Neural progenitor cell (in vitro differentiated cells): Measurements from ENCODE around the gene COX20. TPM values are rescaled to one million over a fixed set of nuclear protein-coding genes. Genes with fewer than 3 reads are reported as not detected.

Experiments used
- DNase-seq: peaks from one replicate; pipeline ENCODE4 v3.0.0-alpha.2; 2016; ENCODE audit warnings: low spot score
- H2AFZ ChIP-seq: fragments of 200-600 bp; sonication (generic); replicated peaks from 2 replicates; pipeline ENCODE4 v1.6.1; 2016; ENCODE audit warnings: antibody characterized with exemption
- H3F3A ChIP-seq: fragments of 200-600 bp; sonication (generic); 2 replicates; pipeline ENCODE4 v1.6.1; 2016; ENCODE audit warnings: antibody characterized with exemption, low read depth
- H3K27ac ChIP-seq: fragments of 200-600 bp; sonication (generic); 2 replicates; pipeline ENCODE4 v1.5.1; 2016; ENCODE audit warnings: mild to moderate bottlenecking
- H3K27me3 ChIP-seq: fragments of 200-600 bp; sonication (generic); 2 replicates; pipeline ENCODE4 v1.6.1; 2016; ENCODE audit warnings: mild to moderate bottlenecking, moderate library complexity
- H3K36me3 ChIP-seq: fragments of 200-600 bp; sonication (generic); 2 replicates; pipeline ENCODE4 v1.5.1; 2016
- H3K4me1 ChIP-seq: fragments of 200-600 bp; sonication (generic); 2 replicates; pipeline ENCODE4 v1.6.1; 2016; ENCODE audit warnings: mixed run types
- H3K4me2 ChIP-seq: fragments of 200-600 bp; sonication (generic); 2 replicates; pipeline ENCODE4 v1.6.1; 2016
- H3K4me3 ChIP-seq: fragments of 200-600 bp; sonication (generic); 2 replicates; pipeline ENCODE4 v1.5.1; 2016
- H3K79me2 ChIP-seq: fragments of 200-600 bp; sonication (generic); 2 replicates; pipeline ENCODE4 v1.6.1; 2016; ENCODE audit warnings: low read depth
- H3K9ac ChIP-seq: fragments of 200-600 bp; sonication (generic); 2 replicates; pipeline ENCODE4 v1.6.1; 2016
- H3K9me3 ChIP-seq: fragments of 200-600 bp; sonication (generic); 2 replicates; pipeline ENCODE4 v1.5.1; 2016; ENCODE audit warnings: low read depth
- H4K20me1 ChIP-seq: fragments of 200-600 bp; sonication (generic); 2 replicates; pipeline ENCODE4 v1.6.1; 2016; ENCODE audit warnings: low read depth
- H3K27ac Mint-ChIP-seq: 3 replicates; pipeline ENCODE4 v1.8.0; 2021; ENCODE audit warnings: mixed read lengths
- H3K27me3 Mint-ChIP-seq: 2 replicates; pipeline ENCODE4 v1.8.0; 2022; ENCODE audit warnings: low read depth, mild to moderate bottlenecking, inconsistent platforms, moderate library complexity, mixed read lengths; ENCODE audit not compliant: insufficient read depth
- H3K36me3 Mint-ChIP-seq: 3 replicates; pipeline ENCODE4 v1.8.0; 2021; ENCODE audit warnings: mixed read lengths
- H3K4me1 Mint-ChIP-seq: 3 replicates; pipeline ENCODE4 v1.8.0; 2021; ENCODE audit warnings: mixed read lengths
- H3K4me3 Mint-ChIP-seq: 3 replicates; pipeline ENCODE4 v1.8.0; 2021; ENCODE audit warnings: mild to moderate bottlenecking, moderate library complexity, mixed read lengths
- H3K9me3 Mint-ChIP-seq: 3 replicates; pipeline ENCODE4 v1.8.0; 2020; ENCODE audit warnings: mixed read lengths
- EZH2 ChIP-seq: fragments of 200-600 bp; sonication (generic); IDR thresholded peaks from 2 replicates; pipeline ENCODE4 v1.6.1; 2017; ENCODE audit warnings: antibody characterized with exemption, mild to moderate bottlenecking, moderate library complexity
- EZH2phosphoT487 ChIP-seq: fragments of 200-600 bp; sonication (generic); IDR thresholded peaks from 2 replicates; pipeline ENCODE4 v1.6.1; 2017; ENCODE audit warnings: antibody characterized with exemption
- total RNA-seq: library from RNA; depleted of rRNA; stranded (reverse); fragments of >200 nt; gene quantifications from 2 replicates; pipeline ENCODE4 v1.2.3, GENCODE V29; 2015; ENCODE audit warnings: low replicate concordance
- TF ChIP-seq, protein P1 (sequence below): fragments of 200-600 bp; sonication (generic); IDR thresholded peaks from 2 replicates; pipeline ENCODE4 v1.5.1; 2017; ENCODE audit warnings: antibody characterized with exemption, mild to moderate bottlenecking

COX20 gene
- total RNA-seq, 1 donor from 2014 or later, result 81.6 TPM

GRCh38 chr1:244817415-244817894 is 18.0 kb upstream of the COX20 start:
- Histone ChIP-seq H2AFZ (no peak overlapping the region), H3K4me3 (no peak overlapping the region), H3K4me2 (no peak overlapping the region), H3K79me2 (no peaks in the 10 kb centered on the region), H3F3A (no peaks in the 10 kb centered on the region), H4K20me1 (no peaks in the 10 kb centered on the region), H3K4me1 (no peaks in the 10 kb centered on the region), H3K27me3 (peaks cover 12% of the 10 kb centered on the region), H3K9me3 (no peaks in the 10 kb centered on the region), H3K36me3 (no peaks in the 10 kb centered on the region), H3K9ac (no peak overlapping the region), H3K27ac (no peak overlapping the region)
- H3K4me1 Mint-ChIP-seq, result peaks cover 5% of the 10 kb centered on the region
- H3K36me3 Mint-ChIP-seq, result no peaks in the 10 kb centered on the region
- peaks cover 4% of the 10 kb centered on the region for H3K27me3 Mint-ChIP-seq
- no peak for DNase-seq
- H3K9me3 Mint-ChIP-seq, result no peaks in the 10 kb centered on the region
- TF ChIP-seq, protein P1, sequence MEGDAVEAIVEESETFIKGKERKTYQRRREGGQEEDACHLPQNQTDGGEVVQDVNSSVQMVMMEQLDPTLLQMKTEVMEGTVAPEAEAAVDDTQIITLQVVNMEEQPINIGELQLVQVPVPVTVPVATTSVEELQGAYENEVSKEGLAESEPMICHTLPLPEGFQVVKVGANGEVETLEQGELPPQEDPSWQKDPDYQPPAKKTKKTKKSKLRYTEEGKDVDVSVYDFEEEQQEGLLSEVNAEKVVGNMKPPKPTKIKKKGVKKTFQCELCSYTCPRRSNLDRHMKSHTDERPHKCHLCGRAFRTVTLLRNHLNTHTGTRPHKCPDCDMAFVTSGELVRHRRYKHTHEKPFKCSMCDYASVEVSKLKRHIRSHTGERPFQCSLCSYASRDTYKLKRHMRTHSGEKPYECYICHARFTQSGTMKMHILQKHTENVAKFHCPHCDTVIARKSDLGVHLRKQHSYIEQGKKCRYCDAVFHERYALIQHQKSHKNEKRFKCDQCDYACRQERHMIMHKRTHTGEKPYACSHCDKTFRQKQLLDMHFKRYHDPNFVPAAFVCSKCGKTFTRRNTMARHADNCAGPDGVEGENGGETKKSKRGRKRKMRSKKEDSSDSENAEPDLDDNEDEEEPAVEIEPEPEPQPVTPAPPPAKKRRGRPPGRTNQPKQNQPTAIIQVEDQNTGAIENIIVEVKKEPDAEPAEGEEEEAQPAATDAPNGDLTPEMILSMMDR, result no peak
- TF ChIP-seq EZH2phosphoT487 (no peak), EZH2 (no peak)
- H3K27ac Mint-ChIP-seq, result no peak overlapping the region
- no peak overlapping the region for H3K4me3 Mint-ChIP-seq

DNA sequence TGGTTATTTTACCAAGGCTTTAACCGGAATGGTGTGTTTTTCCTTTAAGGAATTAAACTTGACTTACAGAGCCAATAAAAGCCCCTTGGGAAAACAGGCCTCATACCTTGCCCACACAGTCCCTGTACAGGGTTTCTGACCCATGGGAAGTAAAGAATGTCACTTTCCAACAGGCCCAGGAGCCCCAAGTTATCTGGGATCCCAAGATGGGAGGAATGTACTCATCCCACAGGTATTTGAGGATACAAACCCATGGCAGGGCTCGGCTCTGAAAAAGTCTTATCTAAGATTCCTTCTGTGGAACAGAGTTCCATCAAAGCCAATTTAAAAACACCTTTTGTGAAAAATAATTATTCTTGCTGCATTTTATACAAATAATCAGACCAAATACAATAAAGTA is 15.3 kb upstream of the COX20 start:
- no peak for DNase-seq
- H3K9ac ChIP-seq, result no peak overlapping the region
- no peak overlapping the region for H3K4me3 ChIP-seq
- H3K4me2 ChIP-seq, result no peak overlapping the region
- H2AFZ ChIP-seq, result no peak overlapping the region
- no peak overlapping the region for H3K27ac ChIP-seq
- H3K4me1 Mint-ChIP-seq, result peaks cover 5% of the 10 kb centered on the region
- no peaks in the 10 kb centered on the region for H3K4me1 ChIP-seq
- no peaks in the 10 kb centered on the region for H3K9me3 Mint-ChIP-seq
- TF ChIP-seq, protein P1, result no peak
- TF ChIP-seq EZH2phosphoT487, result no peak
- TF ChIP-seq EZH2, result no peak
- H3K4me3 Mint-ChIP-seq, result no peak overlapping the region
- H3F3A ChIP-seq, result no peaks in the 10 kb centered on the region
- no peaks in the 10 kb centered on the region for H3K36me3 ChIP-seq
- H3K79me2 ChIP-seq, result no peaks in the 10 kb centered on the region
- peaks cover 12% of the 10 kb centered on the region for H3K27me3 ChIP-seq
- H3K36me3 Mint-ChIP-seq, result no peaks in the 10 kb centered on the region
- H3K27ac Mint-ChIP-seq, result no peak overlapping the region
- H4K20me1 ChIP-seq, result no peaks in the 10 kb centered on the region
- no peaks in the 10 kb centered on the region for H3K9me3 ChIP-seq
- no peaks in the 10 kb centered on the region for H3K27me3 Mint-ChIP-seq

DNA sequence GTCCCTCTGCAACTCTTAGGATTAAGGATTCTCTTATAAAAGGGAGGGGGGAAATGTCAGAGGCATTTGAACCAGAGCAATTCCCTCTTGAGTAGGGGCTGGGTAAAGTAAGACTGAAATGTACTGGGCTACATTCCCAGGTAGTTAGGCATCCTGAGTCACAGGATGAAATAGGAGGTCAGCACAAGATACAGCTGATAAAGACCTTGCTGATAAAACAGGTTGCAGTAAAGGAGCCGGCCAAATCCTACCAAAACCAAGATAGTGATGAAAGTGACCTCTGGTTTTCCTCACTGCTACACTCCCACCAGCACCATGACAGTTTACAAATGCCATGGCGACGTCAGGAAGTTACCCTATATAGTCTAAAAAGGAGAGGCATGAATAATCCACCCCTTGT is 14.3 kb upstream of the COX20 start:
- Histone ChIP-seq H3K4me3 (no peak overlapping the region), H3K27ac (no peak overlapping the region), H3K9me3 (no peaks in the 10 kb centered on the region), H2AFZ (no peak overlapping the region), H3F3A (no peaks in the 10 kb centered on the region), H3K4me1 (no peaks in the 10 kb centered on the region), H4K20me1 (no peaks in the 10 kb centered on the region), H3K79me2 (no peaks in the 10 kb centered on the region), H3K9ac (no peak overlapping the region), H3K4me2 (no peak overlapping the region), H3K36me3 (no peaks in the 10 kb centered on the region), H3K27me3 (peaks cover 5% of the 10 kb centered on the region)
- Mint-ChIP-seq H3K9me3 (no peaks in the 10 kb centered on the region), H3K36me3 (no peaks in the 10 kb centered on the region), H3K4me1 (no peaks in the 10 kb centered on the region), H3K27ac (no peak overlapping the region), H3K27me3 (no peaks in the 10 kb centered on the region), H3K4me3 (no peak overlapping the region)
- TF ChIP-seq EZH2phosphoT487 (no peak), EZH2 (no peak)
- TF ChIP-seq, protein P1, result no peak
- no peak for DNase-seq
